Measurements from ENCODE around the gene NDUFB10.

The NDUFB10 gene

GRCh38 chr16:1991588-1991947 lies 32.2 kb downstream of the NDUFB10 start:
- no peak for ATAC-seq (replicated peaks; ENCODE audit: extremely low read depth, poor library complexity, severe bottlenecking)
- H3K27ac Mint-ChIP-seq (ENCODE audit: low read depth): peak overlapping the region; percentile 73
- H3K9me3 Mint-ChIP-seq: no peaks in the 10 kb centered on the region
- H3K27me3 Mint-ChIP-seq: peaks cover 14% of the 10 kb centered on the region
- peaks cover 14% of the 10 kb centered on the region for H3K4me1 Mint-ChIP-seq
- H3K4me3 Mint-ChIP-seq: peak overlapping the region; percentile 67
- DNase-seq (ENCODE audit: low spot score in 2 of 2): no peak
- peaks cover 12% of the 10 kb centered on the region for H3K36me3 Mint-ChIP-seq (ENCODE audit: insufficient read depth)

- Mint-ChIP-seq H3K4me3 (peak overlapping the region; percentile 67), H3K36me3 (ENCODE audit: insufficient read depth) (peaks cover 12% of the 10 kb centered on the region), H3K27ac (ENCODE audit: low read depth) (peak overlapping the region; percentile 73), H3K9me3 (no peaks in the 10 kb centered on the region), H3K27me3 (peaks cover 14% of the 10 kb centered on the region), H3K4me1 (peaks cover 14% of the 10 kb centered on the region)
- DNase-seq (ENCODE audit: low spot score in 2 of 2) (peak; percentile 90 to 91), ATAC-seq (replicated peaks; ENCODE audit: extremely low read depth, poor library complexity, severe bottlenecking) (peak; percentile 63)
These were observed 32.8 kb downstream of the NDUFB10 start for GRCh38 chr16:1991948-1992703.

- H3K4me1 Mint-ChIP-seq: peaks cover 14% of the 10 kb centered on the region
- ATAC-seq (replicated peaks; ENCODE audit: extremely low read depth, poor library complexity, severe bottlenecking) (no peak), DNase-seq (ENCODE audit: low spot score in 2 of 2) (no peak)
- peaks cover 10% of the 10 kb centered on the region for H3K36me3 Mint-ChIP-seq (ENCODE audit: insufficient read depth)
- H3K9me3 Mint-ChIP-seq: no peaks in the 10 kb centered on the region
- H3K4me3 Mint-ChIP-seq: no peak overlapping the region
- no peak overlapping the region for H3K27ac Mint-ChIP-seq (ENCODE audit: low read depth)
- H3K27me3 Mint-ChIP-seq: peaks cover 14% of the 10 kb centered on the region
These were observed 33.5 kb downstream of the NDUFB10 start for GRCh38 chr16:1992704-1993317.

- H3K27ac Mint-ChIP-seq (ENCODE audit: low read depth): no peak overlapping the region
- H3K9me3 Mint-ChIP-seq: no peaks in the 10 kb centered on the region
- peaks cover 8% of the 10 kb centered on the region for H3K27me3 Mint-ChIP-seq
- DNase-seq (ENCODE audit: low spot score in 2 of 2) (no peak), ATAC-seq (replicated peaks; ENCODE audit: extremely low read depth, poor library complexity, severe bottlenecking) (no peak)
- H3K36me3 Mint-ChIP-seq (ENCODE audit: insufficient read depth): peaks cover 10% of the 10 kb centered on the region
- H3K4me1 Mint-ChIP-seq: peaks cover 14% of the 10 kb centered on the region
- no peak overlapping the region for H3K4me3 Mint-ChIP-seq
These were observed 34.4 kb downstream of the NDUFB10 start for GRCh38 chr16:1993731-1994131.

GRCh38 chr16:1997494-1998359 lies 38.4 kb downstream of the NDUFB10 start:
- H3K36me3 Mint-ChIP-seq (ENCODE audit: insufficient read depth): peaks cover 17% of the 10 kb centered on the region
- DNase-seq (ENCODE audit: low spot score in 2 of 2) (no peak), ATAC-seq (replicated peaks; ENCODE audit: extremely low read depth, poor library complexity, severe bottlenecking) (no peak)
- no peaks in the 10 kb centered on the region for H3K4me1 Mint-ChIP-seq
- no peak overlapping the region for H3K4me3 Mint-ChIP-seq
- no peaks in the 10 kb centered on the region for H3K9me3 Mint-ChIP-seq
- no peak overlapping the region for H3K27ac Mint-ChIP-seq (ENCODE audit: low read depth)
- no peaks in the 10 kb centered on the region for H3K27me3 Mint-ChIP-seq

- Mint-ChIP-seq H3K4me1 (no peaks in the 10 kb centered on the region), H3K9me3 (no peaks in the 10 kb centered on the region), H3K27me3 (no peaks in the 10 kb centered on the region), H3K36me3 (ENCODE audit: insufficient read depth) (peaks cover 13% of the 10 kb centered on the region), H3K27ac (ENCODE audit: low read depth) (no peak overlapping the region), H3K4me3 (no peak overlapping the region)
- ATAC-seq (replicated peaks; ENCODE audit: extremely low read depth, poor library complexity, severe bottlenecking): no peak
- DNase-seq (ENCODE audit: low spot score in 2 of 2): no peak
These were observed 39.1 kb downstream of the NDUFB10 start for GRCh38 chr16:1998360-1998835.

GRCh38 chr16:1998852-1999801 lies 39.8 kb downstream of the NDUFB10 start:
- ATAC-seq (replicated peaks; ENCODE audit: extremely low read depth, poor library complexity, severe bottlenecking): no peak

GRCh38 chr16:1999866-2000514 lies 40.7 kb downstream of the NDUFB10 start:
- H3K4me1 Mint-ChIP-seq: peaks cover 4% of the 10 kb centered on the region
- no peaks in the 10 kb centered on the region for H3K27me3 Mint-ChIP-seq
- no peaks in the 10 kb centered on the region for H3K9me3 Mint-ChIP-seq
- DNase-seq (ENCODE audit: low spot score in 2 of 2) (no peak), ATAC-seq (replicated peaks; ENCODE audit: extremely low read depth, poor library complexity, severe bottlenecking) (no peak)
- H3K27ac Mint-ChIP-seq (ENCODE audit: low read depth): no peak overlapping the region
- H3K4me3 Mint-ChIP-seq: no peak overlapping the region
- peaks cover 15% of the 10 kb centered on the region for H3K36me3 Mint-ChIP-seq (ENCODE audit: insufficient read depth)

More at GRCh38 chr16:1998852-1999801, 39.8 kb downstream of the NDUFB10 start:
- Mint-ChIP-seq H3K4me1 (no peaks in the 10 kb centered on the region), H3K27me3 (no peaks in the 10 kb centered on the region), H3K27ac (ENCODE audit: low read depth) (no peak overlapping the region), H3K36me3 (ENCODE audit: insufficient read depth) (peaks cover 15% of the 10 kb centered on the region), H3K4me3 (no peak overlapping the region), H3K9me3 (no peaks in the 10 kb centered on the region)
- no peak for DNase-seq (ENCODE audit: low spot score in 2 of 2)

- ATAC-seq (replicated peaks; ENCODE audit: extremely low read depth, poor library complexity, severe bottlenecking) (no peak), DNase-seq (ENCODE audit: low spot score in 2 of 2) (no peak)
- Mint-ChIP-seq H3K27me3 (no peaks in the 10 kb centered on the region), H3K4me1 (peaks cover 13% of the 10 kb centered on the region), H3K9me3 (no peaks in the 10 kb centered on the region), H3K4me3 (no peak overlapping the region), H3K36me3 (ENCODE audit: insufficient read depth) (peaks cover 16% of the 10 kb centered on the region), H3K27ac (ENCODE audit: low read depth) (no peak overlapping the region)
These were observed 41.7 kb downstream of the NDUFB10 start for GRCh38 chr16:2001035-2001434.

- H3K27me3 Mint-ChIP-seq: no peaks in the 10 kb centered on the region
- DNase-seq (ENCODE audit: low spot score in 2 of 2) (no peak), ATAC-seq (replicated peaks; ENCODE audit: extremely low read depth, poor library complexity, severe bottlenecking) (no peak)
- peaks cover 16% of the 10 kb centered on the region for H3K36me3 Mint-ChIP-seq (ENCODE audit: insufficient read depth)
- no peaks in the 10 kb centered on the region for H3K9me3 Mint-ChIP-seq
- peaks cover 19% of the 10 kb centered on the region for H3K4me1 Mint-ChIP-seq
- H3K4me3 Mint-ChIP-seq: no peak overlapping the region
- no peak overlapping the region for H3K27ac Mint-ChIP-seq (ENCODE audit: low read depth)
These were observed 42.4 kb downstream of the NDUFB10 start for GRCh38 chr16:2001456-2002355.
